GM12801 (cell line): ENCODE data around the gene MFN2.

ENCODE experiments used
- TF ChIP-seq, protein P1 (sequence below): IDR thresholded peaks from one replicate; pipeline ENCODE4 v1.5.1; 2011; ENCODE audit warnings: control low read depth; ENCODE audit not compliant: insufficient read length; ENCODE audit errors: extremely low read depth

MFN2 gene

DNA sequence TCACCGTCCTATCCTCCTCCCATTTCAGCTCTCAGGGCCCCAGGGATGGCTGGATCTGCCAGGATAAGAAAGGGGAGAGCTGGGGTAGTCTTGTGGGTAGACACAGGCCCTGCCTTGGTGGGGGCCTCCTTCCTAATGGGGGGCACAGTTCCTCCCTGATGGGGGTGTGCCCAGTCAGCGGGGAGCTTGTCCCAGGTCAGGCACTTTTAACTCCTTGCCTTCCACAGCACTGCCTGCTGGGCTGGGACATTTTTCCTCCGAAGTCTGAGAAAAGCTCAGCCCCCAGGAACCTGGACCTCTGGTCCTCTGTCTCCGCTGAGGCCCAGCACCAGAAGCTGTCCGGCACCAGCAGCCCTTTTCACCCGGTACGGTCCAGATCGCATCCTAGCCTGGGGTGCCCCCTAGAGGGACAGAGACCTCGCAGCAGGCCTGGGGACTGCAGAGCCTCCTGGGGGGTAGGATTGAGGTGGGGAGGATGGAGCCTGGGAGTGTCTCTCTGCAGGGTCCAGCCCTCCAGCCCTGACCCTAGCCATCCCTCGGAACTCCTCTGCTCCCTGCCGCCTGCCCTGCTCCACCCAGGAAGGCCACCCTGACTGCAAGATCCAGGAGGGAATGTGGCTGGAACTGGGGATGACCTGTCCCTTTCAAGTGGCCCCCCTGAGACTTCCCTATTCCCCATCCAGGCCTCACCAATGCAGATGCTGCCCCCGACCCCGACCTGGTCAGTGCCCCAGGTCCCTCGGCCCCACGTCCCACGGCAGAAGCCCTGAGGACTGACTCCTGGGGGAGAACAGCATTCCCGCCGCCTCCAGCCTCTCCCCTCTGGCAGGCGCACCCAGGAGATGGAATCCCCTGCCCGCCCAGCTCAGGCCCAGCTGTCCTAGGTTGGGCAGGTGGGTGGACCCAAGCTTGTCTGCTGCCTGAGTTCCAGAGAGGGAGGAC, 51.1 kb downstream of the MFN2 start:
- TF ChIP-seq, protein P1, sequence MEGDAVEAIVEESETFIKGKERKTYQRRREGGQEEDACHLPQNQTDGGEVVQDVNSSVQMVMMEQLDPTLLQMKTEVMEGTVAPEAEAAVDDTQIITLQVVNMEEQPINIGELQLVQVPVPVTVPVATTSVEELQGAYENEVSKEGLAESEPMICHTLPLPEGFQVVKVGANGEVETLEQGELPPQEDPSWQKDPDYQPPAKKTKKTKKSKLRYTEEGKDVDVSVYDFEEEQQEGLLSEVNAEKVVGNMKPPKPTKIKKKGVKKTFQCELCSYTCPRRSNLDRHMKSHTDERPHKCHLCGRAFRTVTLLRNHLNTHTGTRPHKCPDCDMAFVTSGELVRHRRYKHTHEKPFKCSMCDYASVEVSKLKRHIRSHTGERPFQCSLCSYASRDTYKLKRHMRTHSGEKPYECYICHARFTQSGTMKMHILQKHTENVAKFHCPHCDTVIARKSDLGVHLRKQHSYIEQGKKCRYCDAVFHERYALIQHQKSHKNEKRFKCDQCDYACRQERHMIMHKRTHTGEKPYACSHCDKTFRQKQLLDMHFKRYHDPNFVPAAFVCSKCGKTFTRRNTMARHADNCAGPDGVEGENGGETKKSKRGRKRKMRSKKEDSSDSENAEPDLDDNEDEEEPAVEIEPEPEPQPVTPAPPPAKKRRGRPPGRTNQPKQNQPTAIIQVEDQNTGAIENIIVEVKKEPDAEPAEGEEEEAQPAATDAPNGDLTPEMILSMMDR: no peak

DNA sequence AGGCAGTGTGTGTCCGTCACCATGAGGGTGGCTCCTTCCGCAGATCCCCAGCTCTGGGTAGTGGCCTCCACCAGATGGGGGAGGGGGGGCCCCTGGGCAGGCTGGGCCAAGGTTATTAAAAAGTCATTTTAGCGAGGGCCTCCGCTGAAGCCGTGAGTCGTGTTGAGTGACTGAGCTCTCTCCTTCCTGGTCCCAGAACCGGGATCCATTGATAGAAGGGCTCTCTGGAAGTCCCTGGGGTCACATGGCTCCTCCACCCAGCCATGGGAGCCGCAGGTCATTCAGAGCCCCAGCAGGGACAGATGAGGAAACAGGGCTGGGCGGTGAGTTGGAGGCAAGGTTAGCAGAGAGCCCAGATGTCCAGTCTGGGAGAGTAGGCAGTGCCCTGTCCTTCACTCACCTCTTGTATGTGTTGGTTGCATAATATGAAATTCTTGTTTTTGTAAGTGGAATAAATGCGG, 51.9 kb downstream of the MFN2 start:
- TF ChIP-seq, protein P1: no peak

DNA sequence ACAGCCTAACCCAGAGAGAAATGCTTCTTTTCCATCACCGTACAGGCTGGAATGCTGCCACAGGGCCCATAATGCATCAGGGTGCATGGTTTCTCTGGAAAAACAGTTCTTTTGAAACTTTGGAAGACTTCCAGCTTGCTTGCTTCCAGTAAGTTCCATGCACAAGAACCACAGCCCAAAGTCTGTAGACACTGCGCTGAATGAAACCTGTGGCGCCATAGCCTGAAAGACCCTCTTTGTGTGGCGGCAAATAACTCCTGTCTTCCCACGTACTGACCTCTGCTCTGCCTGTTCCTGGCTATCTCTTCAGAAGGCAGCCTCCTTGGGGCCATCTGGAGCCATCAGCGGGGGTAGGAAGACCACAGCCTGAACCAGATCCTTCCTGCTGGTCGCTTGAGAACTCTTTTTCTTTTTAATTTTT, 54.1 kb downstream of the MFN2 start:
- TF ChIP-seq, protein P1: no peak

DNA sequence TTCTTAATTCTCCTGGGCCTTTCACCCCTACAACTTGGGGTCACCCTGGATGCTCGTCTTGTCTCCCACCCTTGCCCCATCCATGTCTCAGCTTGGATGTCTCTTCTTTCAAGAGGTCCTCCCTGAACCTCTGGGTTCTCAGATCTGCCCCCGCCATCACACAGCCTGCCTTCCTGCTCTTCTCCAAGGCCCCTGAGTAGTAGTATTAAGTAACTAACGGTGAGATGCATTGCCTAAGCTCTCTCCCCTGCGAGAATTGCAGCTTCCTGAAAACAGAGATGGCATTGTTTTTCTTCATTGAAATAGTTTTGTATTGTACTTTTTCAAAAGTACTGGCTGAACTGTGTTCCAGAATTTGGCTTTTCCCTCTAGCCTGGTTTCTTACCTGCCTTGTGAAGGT, 55.1 kb downstream of the MFN2 start:
- TF ChIP-seq, protein P1: no peak

DNA sequence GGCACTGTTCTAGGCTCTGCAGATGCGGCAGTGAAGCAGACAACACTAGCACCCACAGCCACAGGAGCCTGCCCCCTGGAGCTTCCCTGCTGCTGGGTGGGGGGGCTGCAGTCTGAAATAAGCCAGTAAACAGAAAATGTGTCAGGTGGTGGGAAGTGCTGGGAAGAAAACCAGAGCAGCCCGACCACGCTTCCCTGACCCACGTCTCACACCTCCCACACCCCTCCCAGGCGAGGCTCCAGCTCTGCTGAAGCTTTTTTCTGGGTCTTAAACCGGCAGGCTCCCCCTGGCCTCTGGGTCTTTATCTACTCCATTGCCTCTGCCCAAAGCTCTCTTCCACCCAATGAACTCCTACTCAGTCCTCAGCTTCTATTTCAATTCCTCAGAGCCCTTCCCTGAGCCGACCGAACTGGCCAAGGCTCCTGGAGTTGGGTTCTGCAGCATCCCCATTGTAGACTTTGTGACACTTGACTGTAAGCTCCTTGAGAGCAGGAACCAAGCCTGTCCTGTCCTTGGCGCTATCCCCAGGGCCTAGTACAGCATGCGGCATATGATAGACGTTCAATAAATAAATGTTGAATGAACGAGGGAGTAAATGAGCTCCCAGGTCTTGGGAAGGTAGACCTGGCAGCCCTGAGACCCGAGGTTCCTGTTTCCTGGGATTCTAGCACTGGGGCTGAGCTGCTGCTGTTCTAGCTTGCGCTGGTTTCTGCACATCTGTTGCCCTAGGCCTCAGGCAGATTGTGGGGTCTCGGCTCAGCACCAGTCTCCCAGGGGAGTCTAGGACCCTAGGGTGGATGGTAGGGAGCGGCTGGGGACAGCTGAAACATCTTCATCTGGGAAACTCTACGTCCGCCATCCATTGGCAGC, 57.5 kb downstream of the MFN2 start:
- TF ChIP-seq, protein P1: no peak

DNA sequence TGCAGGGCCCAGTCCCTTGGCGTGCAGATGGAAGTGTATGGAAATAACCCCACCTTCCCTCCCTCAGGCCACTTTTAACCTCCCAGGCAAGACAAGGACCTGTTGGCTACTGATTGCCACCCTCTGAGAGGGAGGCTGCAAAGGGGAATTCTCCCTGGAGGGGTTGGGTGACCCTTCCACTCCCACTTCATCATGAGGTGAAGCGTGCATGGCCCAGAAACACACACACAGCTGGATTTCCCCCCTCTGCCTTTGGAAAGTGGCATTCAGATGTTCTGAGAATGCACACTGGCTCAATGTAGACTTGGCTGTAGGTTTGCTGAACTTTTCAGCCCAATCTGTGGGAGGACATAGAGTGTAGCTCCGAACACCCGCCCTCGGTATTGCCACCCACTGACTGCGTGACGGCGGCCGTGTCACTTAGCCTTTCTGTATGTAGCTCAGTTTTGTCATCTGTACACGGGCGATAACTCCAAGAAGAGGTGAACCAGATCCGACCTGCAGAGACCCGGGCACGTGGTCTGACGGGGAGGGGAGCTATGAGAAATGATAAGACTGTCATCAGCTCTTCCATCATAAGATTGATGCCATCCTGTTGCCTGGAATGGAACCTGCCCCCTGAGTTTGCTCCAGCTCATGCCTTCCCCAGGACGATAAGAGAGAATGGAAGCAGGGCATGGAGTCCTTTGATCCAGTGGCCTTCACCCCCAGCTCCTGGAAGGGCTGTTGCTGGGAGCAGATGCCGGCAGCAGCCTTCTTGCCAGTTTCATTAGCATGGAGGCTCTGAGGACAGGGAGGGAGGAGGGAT, 58.3 kb downstream of the MFN2 start:
- TF ChIP-seq, protein P1: no peak
